ENCODE data around the gene MIER1.
"Not testable (repeated sequence)": the region's sequence is repeated elsewhere in the genome, so short reads cannot be mapped to it uniquely, and the experiment has no call there.

MIER1 gene

GRCh38 chr1:66924756-66925557 lies at the start of gene MIER1, which contains the start of gene DNAI4:
Gene MIER1, plus strand, starts transcription at chr1:66924990. Its CDS starts 39 bp downstream, at chr1:66925029.
Gene DNAI4, minus strand, starts transcription at chr1:66924856. Its CDS starts 25 bp downstream, at chr1:66924831.
- peak; percentile 99 for DNase-seq

- DNase-seq: no peak
Measured at GRCh38 chr1:66876664-66877063, 48.1 kb upstream of the MIER1 start.

GRCh38 chr1:66889030-66889429 lies 35.8 kb upstream of the MIER1 start:
- DNase-seq: no peak

- DNase-seq: no peak
Measured at GRCh38 chr1:66890621-66891020, 34.2 kb upstream of the MIER1 start.

- no peak for DNase-seq
Measured at GRCh38 chr1:66893712-66894111, 31.1 kb upstream of the MIER1 start.

GRCh38 chr1:66915203-66915602 lies 9.6 kb upstream of the MIER1 start:
- DNase-seq: not testable (repeated sequence)

- DNase-seq: no peak
Measured at GRCh38 chr1:66916320-66916719, 8.5 kb upstream of the MIER1 start.

GRCh38 chr1:66917476-66917875 lies 7.3 kb upstream of the MIER1 start:
- DNase-seq: no peak

GRCh38 chr1:66919063-66919462 lies 5.7 kb upstream of the MIER1 start:
- DNase-seq: no peak

- no peak for DNase-seq
Measured at GRCh38 chr1:66919828-66920227, 5.0 kb upstream of the MIER1 start.

GRCh38 chr1:66920543-66920942 lies 4.2 kb upstream of the MIER1 start:
- no peak for DNase-seq

- DNase-seq: no peak
Measured at GRCh38 chr1:66925558-66925910, 744 bp downstream of the MIER1 start.

- no peak for DNase-seq
Measured at GRCh38 chr1:66925944-66926343, 1.2 kb downstream of the MIER1 start.

- DNase-seq: no peak
Measured at GRCh38 chr1:66927528-66927927, 2.7 kb downstream of the MIER1 start.

- no peak for DNase-seq
Measured at GRCh38 chr1:66929146-66929688, 4.4 kb downstream of the MIER1 start.

GRCh38 chr1:66929691-66929998 lies 4.9 kb downstream of the MIER1 start:
- DNase-seq: no peak

GRCh38 chr1:66929999-66930822 lies 5.4 kb downstream of the MIER1 start:
- peak; percentile 92 for DNase-seq

- no peak for DNase-seq
Measured at GRCh38 chr1:66930823-66931174, 6.0 kb downstream of the MIER1 start.

- no peak for DNase-seq
Measured at GRCh38 chr1:66931590-66931989, 6.8 kb downstream of the MIER1 start.

GRCh38 chr1:66932291-66932690 lies 7.5 kb downstream of the MIER1 start:
- no peak for DNase-seq

- DNase-seq: no peak
Measured at GRCh38 chr1:66933887-66934700, 9.3 kb downstream of the MIER1 start.

- no peak for DNase-seq
Measured at GRCh38 chr1:66937529-66938234, 12.9 kb downstream of the MIER1 start.
